AG04450 (cell line): ENCODE data around the gene TAF3. TPM values are rescaled to one million over a fixed set of nuclear protein-coding genes. Genes with fewer than 3 reads are reported as not detected.

Experiments used
- CTCF ChIA-PET: fragments of 300-600, 350-600 bp; formaldehyde crosslinking; extraction: SDS; loops from one replicate; lab custom pipeline; 2022; ENCODE audit warnings: antibody characterized with exemption, inconsistent platforms; lab: Charles Lee
- POLR2A ChIA-PET: fragments of 350-600 bp; formaldehyde crosslinking; extraction: SDS; loops from one replicate; lab custom pipeline; 2021; ENCODE audit warnings: antibody characterized with exemption, inconsistent platforms; lab: Yijun Ruan, JAX
- DNase-seq: peaks from one replicate; pipeline ENCODE4 v3.0.0-alpha.2; 2011; ENCODE audit warnings: low read depth, low spot score
- H3K27ac ChIP-seq: one replicate; pipeline ENCODE4 v1.5.1; 2012; ENCODE audit warnings: low read depth, low read length, control low read depth
- H3K27me3 ChIP-seq: one replicate; pipeline ENCODE4 v1.6.0; 2012; ENCODE audit warnings: low read length; ENCODE audit not compliant: control insufficient read depth, insufficient read depth
- H3K4me3 ChIP-seq: 2 replicates; pipeline ENCODE4 v1.5.1; 2011; ENCODE audit warnings: mild to moderate bottlenecking, low read depth, low read length, control low read depth
- H3K9me3 ChIP-seq: 2 replicates; pipeline ENCODE4 v1.5.1; 2012; ENCODE audit warnings: low read length; ENCODE audit not compliant: control insufficient read depth, insufficient read depth
- CTCF ChIP-seq: IDR thresholded peaks from 2 replicates; pipeline ENCODE4 v1.5.1; 2011; ENCODE audit warnings: low read depth, low read length, control low read depth, inconsistent platforms
- polyA plus RNA-seq: library from polyadenylated mRNA; depleted of rRNA; stranded (reverse); fragments of >200 nt; gene quantifications from 2 replicates; pipeline ENCODE4 v1.2.3, GENCODE V29; 2011

Gene TAF3
- polyA plus RNA-seq, 1 experiment, result 3.1 TPM

GRCh38 chr10:7986851-7987250, 168.5 kb downstream of the TAF3 start:
- POLR2A ChIA-PET, result no interaction called here
- peak; percentile 2 for DNase-seq
- Histone ChIP-seq H3K9me3 (no peaks in the 10 kb centered on the region), H3K4me3 (no peak overlapping the region), H3K27me3 (no peaks in the 10 kb centered on the region), H3K27ac (no peak overlapping the region)
- no peak for TF ChIP-seq CTCF
- CTCF ChIA-PET, result no interaction called here

GRCh38 chr10:7988989-7989388, 170.7 kb downstream of the TAF3 start:
- POLR2A ChIA-PET, result no interaction called here
- Histone ChIP-seq H3K4me3 (no peak overlapping the region), H3K27me3 (no peaks in the 10 kb centered on the region), H3K9me3 (no peaks in the 10 kb centered on the region), H3K27ac (no peak overlapping the region)
- DNase-seq, result no peak
- TF ChIP-seq CTCF, result no peak
- CTCF ChIA-PET, result no interaction called here

- no peak for DNase-seq
- ChIA-PET CTCF (no interaction called here), POLR2A (no interaction called here)
- Histone ChIP-seq H3K9me3 (no peaks in the 10 kb centered on the region), H3K27me3 (no peaks in the 10 kb centered on the region), H3K4me3 (no peak overlapping the region), H3K27ac (no peak overlapping the region)
- TF ChIP-seq CTCF, result no peak
Measured at GRCh38 chr10:7998831-7999230, 180.5 kb downstream of the TAF3 start.

- CTCF ChIA-PET, result no interaction called here
- peaks cover 3% of the 10 kb centered on the region; the same call in 1 of the 2 replicates for H3K9me3 ChIP-seq
- no peak overlapping the region for H3K4me3 ChIP-seq
- POLR2A ChIA-PET, result no interaction called here
- H3K27ac ChIP-seq, result no peak overlapping the region
- no peaks in the 10 kb centered on the region for H3K27me3 ChIP-seq
- no peak for DNase-seq
- no peak for TF ChIP-seq CTCF
Measured at GRCh38 chr10:8004469-8005000, 186.2 kb downstream of the TAF3 start.

GRCh38 chr10:8006274-8006999, 188.1 kb downstream of the TAF3 start:
- Histone ChIP-seq H3K27ac (no peak overlapping the region), H3K4me3 (no peak overlapping the region), H3K9me3 (peaks cover 3% of the 10 kb centered on the region; the same call in 1 of the 2 replicates), H3K27me3 (no peaks in the 10 kb centered on the region)
- CTCF ChIA-PET, result no interaction called here
- no peak for DNase-seq
- POLR2A ChIA-PET, result no interaction called here
- TF ChIP-seq CTCF, result no peak
